Adrenal gland (tissue), 12 donors: ENCODE measurements around the gene PATE2. TPM values are rescaled to one million over a fixed set of nuclear protein-coding genes. Genes with fewer than 3 reads are reported as not detected.

Experiments used
- DNase-seq, 7 donors: peaks; one replicate each; pipeline ENCODE4 v3.0.0-alpha.2; 2019 to 2020
- H3K27ac ChIP-seq, 5 donors: fragments of 200-600 bp; sonication (generic) in 4 of 5; 1 replicate in 3 of 5; 2 replicates in 2 of 5; pipeline versions ENCODE4 v1.5.1 to v1.8.0; 2016 to 2020; ENCODE audit warnings: mild to moderate bottlenecking in 1 of 5
- H3K27me3 ChIP-seq: fragments of 200-600 bp; 2 replicates; pipeline ENCODE4 v1.8.0; 2021
- H3K36me3 ChIP-seq, 2 donors: fragments of 200-600 bp; replicated peaks in 1 of 2; 1 replicate in 1 of 2; 2 replicates in 1 of 2; pipeline versions ENCODE4 v1.5.1 to v1.8.0; 2018 to 2022
- H3K4me1 ChIP-seq, 2 donors: fragments of 200-600 bp; replicated peaks in 1 of 2; 1 replicate in 1 of 2; 2 replicates in 1 of 2; pipeline versions ENCODE4 v1.5.1 to v1.8.0; 2018 to 2021
- H3K4me3 ChIP-seq, 4 donors: fragments of 200-600 bp; sonication (generic) in 3 of 4; one replicate each; pipeline ENCODE4 v1.5.1; 2016 to 2018
- H3K9me3 ChIP-seq, 3 donors: fragments of 200-600 bp; sonication (generic) in 1 of 3; replicated peaks in 1 of 3; 1 replicate in 2 of 3; 2 replicates in 1 of 3; pipeline versions ENCODE4 v1.5.1 to v1.8.0; 2016 to 2021
- CTCF ChIP-seq, 6 experiments: fragments of 450-650 bp in 4 of 6; fragments of 200-600 bp in 2 of 6; sonication (generic) in 1 of 6; IDR thresholded peaks; 1 replicate in 5 of 6; 2 replicates in 1 of 6; pipeline versions ENCODE4 v1.5.1 to v1.8.0; 2016 to 2021; ENCODE audit warnings: antibody characterized with exemption in 6 of 6, mild to moderate bottlenecking in 2 of 6, moderate library complexity in 1 of 6
- POLR2A ChIP-seq, 2 donors: fragments of 450-650 bp; IDR thresholded peaks; one replicate each; pipeline ENCODE4 v1.6.1; 2017; ENCODE audit warnings: antibody characterized with exemption in 2 of 2, mild to moderate bottlenecking in 2 of 2, moderate library complexity in 1 of 2
- WGBS, 4 donors: extraction: QIAGEN DNeasy Blood & Tissue Kit in 2 of 4; methylation state at CpG; one replicate each; pipeline versions ENCODE4 v1.1.5 to v1.1.7; 2013 to 2017; 5-methylcytosine and 5-hydroxymethylcytosine counted together
- intact Hi-C, 2 donors: fragments of 100-400 bp; cut with DNase I; formaldehyde crosslinking; loops; one replicate each; pipeline versions ENCODE4 v1.14.1 to v1.15.0; 2022 to 2023
- polyA plus RNA-seq, 3 donors: library from polyadenylated mRNA; stranded (reverse); fragments of 200-250 nt in 2 of 3; fragments of 350-450 nt in 1 of 3; fragmentation: Illumina TruSeq in 1 of 3; extraction: RNeasy Lipid Tissue Mini Kit (QIAGEN cat#74804) in 1 of 3; gene quantifications; one replicate each; pipeline ENCODE4 v1.2.3, GENCODE V29; 2013 to 2014
- total RNA-seq, 9 donors: library from RNA; depleted of rRNA in 4 of 9; stranded (reverse); fragments of >200 nt in 4 of 9; fragments of 120-200 nt in 1 of 9; fragmentation: NEBNext Ultra II Directional in 1 of 9; extraction: Animal tissue kit (Norgen Biotek cat#: 25700) in 1 of 9; gene quantifications; one replicate each; pipeline versions ENCODE4 v1.1.0 to v1.2.4, GENCODE V29; 2013 to 2023
- donor health status: healthy with polysubstance abuse.
- donor health status: Bipolar disorder and iron deficiency.
- donor health status: DM: yes; HTN: yes; CAD: no.
- donor health status: DM: no; HTN: no; CAD: no.
- donor health status: DM: no; HTN: no; CAD: no.
- donor health status: DM: yes; HTN: yes; CAD: no.

PATE2 gene
- total and polyA plus RNA-seq, 12 donors = 0.39 to 0.44 TPM; not detected in 10

DNA sequence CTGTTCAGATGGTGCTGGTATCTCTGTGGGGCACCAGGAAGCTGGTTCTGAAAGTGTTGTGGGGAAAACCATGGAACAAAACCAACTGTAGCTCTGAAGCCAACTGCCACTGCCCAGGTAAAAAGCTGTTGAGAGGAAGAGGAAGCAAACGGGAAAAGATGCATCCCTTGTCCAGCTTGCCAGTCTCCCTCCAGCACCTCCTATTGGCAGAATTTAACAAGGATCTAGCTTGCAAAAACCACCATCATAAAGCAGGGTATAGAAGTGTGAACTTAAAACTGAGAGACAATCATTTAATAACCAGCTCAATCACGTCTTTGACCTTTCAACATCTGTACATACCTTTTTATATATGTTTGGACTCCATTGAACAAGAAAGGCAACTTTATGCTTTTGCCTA, 28.0 kb downstream of the PATE2 start:
- Histone ChIP-seq H3K4me3 (no peak overlapping the region), H3K27me3 (no peaks in the 10 kb centered on the region), H3K36me3 (no peaks in the 10 kb centered on the region), H3K4me1 (no peaks in the 10 kb centered on the region), H3K27ac (no peak overlapping the region), H3K9me3 (no peaks in the 10 kb centered on the region)
- TF ChIP-seq CTCF (IDR thresholded peaks at IDR 0.05) (no peak), POLR2A (IDR thresholded peaks at IDR 0.05) (no peak)
- DNase-seq = no peak
- WGBS, 4 donors = 25 to 47% (median 35%) methylated on average over 2 of the region's 2 CpGs
- intact Hi-C loops = no loop called here

DNA sequence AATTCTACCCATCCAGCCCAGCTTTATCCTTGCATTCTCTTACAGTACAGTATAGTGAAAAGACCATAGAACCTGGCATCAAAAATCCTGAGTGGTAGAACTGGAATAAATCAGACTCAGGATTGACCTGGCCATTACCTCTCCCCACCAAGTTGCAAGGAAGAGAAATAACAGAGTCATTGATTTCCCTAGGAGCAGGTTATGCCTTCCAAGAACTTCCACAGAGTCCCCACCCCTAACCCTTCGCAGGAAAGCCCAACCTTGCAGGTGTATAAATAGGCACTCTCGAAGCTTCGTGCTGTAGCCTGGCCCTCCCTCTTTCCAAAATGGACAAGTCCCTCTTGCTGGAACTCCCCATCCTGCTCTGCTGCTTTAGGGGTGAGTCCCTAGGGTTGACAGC, 32.6 kb downstream of the PATE2 start, which contains the start of gene PATE1:
TSS of gene PATE1 (plus strand) at position 301 of the 400 bp plus-strand sequence. CDS start at position 327, 26 bp downstream.
- 68 to 79% (median 71%) methylated on average over 3 of the region's 3 CpGs for WGBS, 4 donors
- no peak for DNase-seq
- TF ChIP-seq POLR2A (IDR thresholded peaks at IDR 0.05) = no peak
- no peak for TF ChIP-seq CTCF (IDR thresholded peaks at IDR 0.05)

GRCh38 chr11:125743681-125744080, 34.9 kb downstream of the PATE2 start:
- Histone ChIP-seq H3K36me3 (no peaks in the 10 kb centered on the region), H3K27me3 (no peaks in the 10 kb centered on the region), H3K27ac (no peak overlapping the region), H3K4me1 (no peaks in the 10 kb centered on the region), H3K4me3 (no peak overlapping the region), H3K9me3 (no peaks in the 10 kb centered on the region)
- DNase-seq = no peak
- TF ChIP-seq POLR2A (IDR thresholded peaks at IDR 0.05) (no peak), CTCF (IDR thresholded peaks at IDR 0.05) (no peak)
- intact Hi-C loops = no loop called here
- WGBS, 4 donors = 64 to 77% (median 73%) methylated on average over 1 of the region's 1 CpG

More for the DNA sequence above, 32.6 kb downstream of the PATE2 start, which contains the start of gene PATE1:
- Histone ChIP-seq H3K27ac (no peak within 1 kb of the TSS), H3K36me3 (no peaks in the 10 kb centered on the region), H3K4me1 (no peaks in the 10 kb centered on the region), H3K4me3 (no peak within 1 kb of the TSS), H3K27me3 (no peaks in the 10 kb centered on the region), H3K9me3 (no peaks in the 10 kb centered on the region)
- intact Hi-C loops = no loop called here

GRCh38 chr11:125740617-125741016, 38.0 kb downstream of the PATE2 start:
- Histone ChIP-seq H3K9me3 (peaks cover 0 to 4% (median 0%) of the 10 kb centered on the region in 3 donors), H3K4me1 (no peaks in the 10 kb centered on the region), H3K27me3 (no peaks in the 10 kb centered on the region), H3K27ac (no peak overlapping the region), H3K4me3 (no peak overlapping the region), H3K36me3 (no peaks in the 10 kb centered on the region)
- no peak for DNase-seq
- TF ChIP-seq POLR2A (IDR thresholded peaks at IDR 0.05) (no peak), CTCF (IDR thresholded peaks at IDR 0.05) (no peak)
- intact Hi-C loops = no loop called here
